ENCODE data around the gene MUC5B.

Gene MUC5B

DNA sequence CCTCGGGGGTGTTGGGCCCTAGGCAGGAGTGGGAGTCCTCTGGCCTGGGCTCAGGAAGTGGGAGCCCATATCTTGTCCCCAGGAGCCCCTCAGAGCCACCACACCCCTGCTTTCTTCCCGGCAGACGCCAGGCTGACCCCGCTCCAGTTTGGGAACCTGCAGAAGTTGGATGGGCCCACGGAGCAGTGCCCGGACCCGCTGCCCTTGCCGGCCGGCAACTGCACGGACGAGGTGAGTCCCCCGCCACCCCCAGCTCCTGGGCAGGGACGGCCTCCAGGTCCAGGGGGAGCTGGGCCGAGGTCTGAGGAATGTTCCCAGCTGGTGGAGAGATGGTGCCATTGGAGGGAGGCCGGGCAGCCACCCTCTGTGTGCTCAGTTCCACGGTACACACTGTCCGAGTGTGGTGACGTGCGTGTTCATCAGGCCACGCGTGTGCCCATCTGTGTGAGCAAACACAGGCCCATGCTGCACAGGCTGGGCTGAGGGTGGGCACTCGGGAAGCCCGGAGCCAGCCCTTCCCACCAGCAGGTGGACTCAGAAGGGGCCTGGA, 4.8 kb downstream of the MUC5B start:
- Histone ChIP-seq H3K27me3 (replicated peaks; ENCODE audit: control insufficient read depth, insufficient read depth, low read length) (no peaks in the 10 kb centered on the region), H3K4me3 (replicated peaks; ENCODE audit: low read depth, low read length) (no peak overlapping the region), H3K36me3 (ENCODE audit: control insufficient read depth, insufficient read depth, low read length) (no peaks in the 10 kb centered on the region)
- no peak for DNase-seq (ENCODE audit: extremely low read depth, insufficient read length)
- TF ChIP-seq, protein P1, sequence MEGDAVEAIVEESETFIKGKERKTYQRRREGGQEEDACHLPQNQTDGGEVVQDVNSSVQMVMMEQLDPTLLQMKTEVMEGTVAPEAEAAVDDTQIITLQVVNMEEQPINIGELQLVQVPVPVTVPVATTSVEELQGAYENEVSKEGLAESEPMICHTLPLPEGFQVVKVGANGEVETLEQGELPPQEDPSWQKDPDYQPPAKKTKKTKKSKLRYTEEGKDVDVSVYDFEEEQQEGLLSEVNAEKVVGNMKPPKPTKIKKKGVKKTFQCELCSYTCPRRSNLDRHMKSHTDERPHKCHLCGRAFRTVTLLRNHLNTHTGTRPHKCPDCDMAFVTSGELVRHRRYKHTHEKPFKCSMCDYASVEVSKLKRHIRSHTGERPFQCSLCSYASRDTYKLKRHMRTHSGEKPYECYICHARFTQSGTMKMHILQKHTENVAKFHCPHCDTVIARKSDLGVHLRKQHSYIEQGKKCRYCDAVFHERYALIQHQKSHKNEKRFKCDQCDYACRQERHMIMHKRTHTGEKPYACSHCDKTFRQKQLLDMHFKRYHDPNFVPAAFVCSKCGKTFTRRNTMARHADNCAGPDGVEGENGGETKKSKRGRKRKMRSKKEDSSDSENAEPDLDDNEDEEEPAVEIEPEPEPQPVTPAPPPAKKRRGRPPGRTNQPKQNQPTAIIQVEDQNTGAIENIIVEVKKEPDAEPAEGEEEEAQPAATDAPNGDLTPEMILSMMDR (IDR thresholded peaks at IDR 0.05; ENCODE audit: insufficient read depth, low read length, poor library complexity, severe bottlenecking), result no peak

DNA sequence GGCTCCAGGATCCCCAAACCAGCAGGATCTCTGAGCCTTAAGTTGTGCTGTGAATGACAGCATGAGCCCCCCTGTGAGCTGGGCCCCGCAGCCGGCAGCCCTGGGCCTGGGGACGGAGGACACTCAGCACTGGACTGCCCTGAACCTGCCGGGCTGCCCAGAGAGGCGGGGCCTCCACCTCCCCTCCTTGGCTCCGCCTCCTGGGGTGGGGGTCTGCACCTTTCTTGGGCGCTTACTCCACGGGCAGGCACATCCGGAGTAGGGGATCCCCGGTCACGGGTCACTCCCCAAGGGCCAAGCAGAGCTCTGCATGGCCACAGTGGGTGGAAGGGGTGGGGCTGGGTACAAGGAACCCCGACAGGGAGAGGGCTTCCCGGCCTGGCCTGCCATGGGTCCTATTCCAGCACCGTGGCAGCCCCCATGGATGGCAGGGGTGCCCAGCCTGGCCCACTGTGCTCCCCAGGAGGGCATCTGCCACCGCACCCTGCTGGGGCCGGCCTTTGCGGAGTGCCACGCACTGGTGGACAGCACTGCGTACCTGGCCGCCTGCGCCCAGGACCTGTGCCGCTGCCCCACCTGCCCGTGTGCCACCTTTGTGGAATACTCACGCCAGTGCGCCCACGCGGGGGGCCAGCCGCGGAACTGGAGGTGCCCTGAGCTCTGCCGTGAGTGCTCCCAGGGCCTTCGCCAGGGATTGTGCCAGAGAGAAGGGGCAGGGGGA, 5.4 kb downstream of the MUC5B start:
- Histone ChIP-seq H3K4me3 (replicated peaks; ENCODE audit: low read depth, low read length) (no peak overlapping the region), H3K36me3 (ENCODE audit: control insufficient read depth, insufficient read depth, low read length) (no peaks in the 10 kb centered on the region), H3K27me3 (replicated peaks; ENCODE audit: control insufficient read depth, insufficient read depth, low read length) (no peaks in the 10 kb centered on the region)
- TF ChIP-seq, protein P1 (IDR thresholded peaks at IDR 0.05; ENCODE audit: insufficient read depth, low read length, poor library complexity, severe bottlenecking), result no peak
- DNase-seq (ENCODE audit: extremely low read depth, insufficient read length), result no peak

DNA sequence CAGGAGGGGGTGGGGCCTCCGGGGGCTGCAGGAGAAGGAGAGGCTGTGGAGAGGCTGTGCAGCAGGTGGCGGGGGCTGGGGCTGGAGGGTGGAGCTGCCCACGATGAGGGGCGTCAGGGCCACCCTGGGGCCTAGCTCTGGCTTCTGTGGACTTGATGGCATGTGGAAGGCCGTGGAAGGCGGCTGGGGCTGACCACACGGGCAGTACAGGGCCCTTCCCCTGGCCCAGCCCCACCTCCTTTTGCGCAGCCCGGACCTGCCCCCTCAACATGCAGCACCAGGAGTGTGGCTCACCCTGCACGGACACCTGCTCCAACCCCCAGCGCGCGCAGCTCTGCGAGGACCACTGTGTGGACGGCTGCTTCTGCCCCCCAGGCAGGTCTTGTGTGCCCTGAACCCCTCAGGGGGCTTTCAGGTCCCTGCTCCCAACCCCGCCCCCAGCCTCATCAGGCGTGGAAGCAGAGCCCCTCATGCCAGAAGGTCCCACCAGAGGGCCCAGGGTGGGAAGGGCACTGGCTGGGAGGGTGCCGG, 6.1 kb downstream of the MUC5B start:
- H3K4me3 ChIP-seq (replicated peaks; ENCODE audit: low read depth, low read length), result no peak overlapping the region
- H3K36me3 ChIP-seq (ENCODE audit: control insufficient read depth, insufficient read depth, low read length), result no peaks in the 10 kb centered on the region
- H3K27me3 ChIP-seq (replicated peaks; ENCODE audit: control insufficient read depth, insufficient read depth, low read length), result no peaks in the 10 kb centered on the region
- no peak for DNase-seq (ENCODE audit: extremely low read depth, insufficient read length)
- TF ChIP-seq, protein P1 (IDR thresholded peaks at IDR 0.05; ENCODE audit: insufficient read depth, low read length, poor library complexity, severe bottlenecking), result no peak

DNA sequence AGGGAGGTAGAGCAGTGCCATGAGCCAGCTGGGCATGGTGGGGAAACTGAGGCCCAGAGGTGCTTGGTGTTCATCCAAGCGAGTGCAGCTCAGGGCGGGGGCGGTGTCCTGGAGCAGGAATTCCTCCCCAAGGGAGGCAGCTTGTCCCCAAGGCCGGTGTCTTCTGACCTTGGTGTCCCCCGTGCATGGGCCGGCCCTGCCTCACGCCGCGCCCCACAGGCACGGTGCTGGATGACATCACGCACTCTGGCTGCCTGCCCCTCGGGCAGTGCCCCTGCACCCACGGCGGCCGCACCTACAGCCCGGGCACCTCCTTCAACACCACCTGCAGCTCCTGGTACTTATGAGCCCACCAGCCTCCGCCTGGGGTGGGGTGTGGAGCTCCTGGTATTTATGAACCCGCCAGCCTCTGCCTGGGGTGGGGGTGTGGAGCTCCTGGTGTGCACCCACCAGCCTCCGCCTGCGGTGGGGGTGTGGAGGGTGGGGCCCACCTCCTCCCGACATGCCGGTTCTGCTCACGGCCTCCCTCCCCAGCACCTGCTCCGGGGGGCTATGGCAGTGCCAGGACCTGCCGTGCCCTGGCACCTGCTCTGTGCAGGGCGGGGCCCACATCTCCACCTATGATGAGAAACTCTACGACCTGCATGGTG, 6.7 kb downstream of the MUC5B start:
- Histone ChIP-seq H3K4me3 (replicated peaks; ENCODE audit: low read depth, low read length) (no peak overlapping the region), H3K36me3 (ENCODE audit: control insufficient read depth, insufficient read depth, low read length) (no peaks in the 10 kb centered on the region), H3K27me3 (replicated peaks; ENCODE audit: control insufficient read depth, insufficient read depth, low read length) (no peaks in the 10 kb centered on the region)
- TF ChIP-seq, protein P1 (IDR thresholded peaks at IDR 0.05; ENCODE audit: insufficient read depth, low read length, poor library complexity, severe bottlenecking), result no peak
- no peak for DNase-seq (ENCODE audit: extremely low read depth, insufficient read length)

DNA sequence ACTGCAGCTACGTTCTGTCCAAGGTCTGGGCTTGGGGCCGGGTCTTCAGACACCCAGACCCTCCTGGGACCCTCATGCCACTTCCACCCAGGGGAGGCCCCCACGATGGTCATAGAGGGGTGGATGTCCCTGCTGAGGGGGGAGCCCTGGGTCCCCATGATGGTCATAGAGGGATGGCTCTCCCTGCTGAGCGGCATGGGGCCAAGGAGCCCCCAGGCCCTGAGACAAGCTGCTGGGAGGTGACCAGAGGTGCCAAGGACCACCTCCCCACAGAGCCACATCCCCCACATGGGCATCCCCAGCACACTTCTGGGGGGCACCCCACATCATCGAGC, 7.2 kb downstream of the MUC5B start:
- no peak for DNase-seq (ENCODE audit: extremely low read depth, insufficient read length)
- no peaks in the 10 kb centered on the region for H3K36me3 ChIP-seq (ENCODE audit: control insufficient read depth, insufficient read depth, low read length)
- no peak overlapping the region for H3K4me3 ChIP-seq (replicated peaks; ENCODE audit: low read depth, low read length)
- TF ChIP-seq, protein P1 (IDR thresholded peaks at IDR 0.05; ENCODE audit: insufficient read depth, low read length, poor library complexity, severe bottlenecking), result no peak
- no peaks in the 10 kb centered on the region; the same call in 1 of the 2 replicates for H3K27me3 ChIP-seq (replicated peaks; ENCODE audit: control insufficient read depth, insufficient read depth, low read length)

Data from GM06990 (cell line).